ENCODE measurements around the gene ZNF547. TPM values are rescaled to one million over a fixed set of nuclear protein-coding genes. Genes with fewer than 3 reads are reported as not detected.

ZNF547 gene
- total RNA-seq, 2 donors from 2014 or later, result 0.77 to 1.1 TPM

Other genes starting within 250 kb of the ZNF547 start
- gene USP29, start 243.6 kb upstream of the ZNF547 start, total RNA-seq, result not detected
- not detected for gene ZIM3, start 218.3 kb upstream of the ZNF547 start, total RNA-seq
- not detected for gene DUXA, start 196.1 kb upstream of the ZNF547 start, total RNA-seq
- gene ZNF264, start 172.1 kb upstream of the ZNF547 start, total RNA-seq, result 10 to 100 TPM; 41.1 to 43.8 TPM
- 1 to 10 TPM in 1 of 2 donors, under 1 TPM in 1; 0.55 to 1.2 TPM for gene AURKC, start 132.5 kb upstream of the ZNF547 start, total RNA-seq
- 10 to 100 TPM; 31.6 to 32.7 TPM for gene ZNF805, start 122.9 kb upstream of the ZNF547 start, total RNA-seq
- gene ZNF460, start 83.1 kb upstream of the ZNF547 start, total RNA-seq, result 10 to 100 TPM; 69.1 to 73.1 TPM
- 1 to 10 TPM; 5.3 TPM for gene ZNF543, start 43.1 kb upstream of the ZNF547 start, total RNA-seq
- gene ZNF304, start 12.3 kb upstream of the ZNF547 start, total RNA-seq, result 1 to 10 TPM; 5.6 to 6.6 TPM
- gene TRAPPC2B, start within 50 bp of the ZNF547 start, total RNA-seq, result 1 to 10 TPM; 8.7 to 9.5 TPM
- 10 to 100 TPM; 58.9 to 66.7 TPM for gene ZNF548, start 26.3 kb downstream of the ZNF547 start, total RNA-seq
- gene ZNF17, start 47.6 kb downstream of the ZNF547 start, total RNA-seq, result 1 to 10 TPM; 7.2 to 8.8 TPM
- 1 to 10 TPM; 5.9 to 9.8 TPM for gene ZNF749, start 71.8 kb downstream of the ZNF547 start, total RNA-seq
- not detected for gene VN1R1, start 93.6 kb downstream of the ZNF547 start, total RNA-seq
- 1 to 10 TPM; 1.4 to 1.5 TPM for gene ZNF772, start 114.0 kb downstream of the ZNF547 start, total RNA-seq
- 1 to 10 TPM; 6.8 to 7.0 TPM for gene ZNF419, start 124.2 kb downstream of the ZNF547 start, total RNA-seq
- gene ZNF773, start 136.4 kb downstream of the ZNF547 start, total RNA-seq, result 1 to 10 TPM; 5.0 to 8.1 TPM
- gene ZNF549, start 163.8 kb downstream of the ZNF547 start, total RNA-seq, result 1 to 10 TPM; 7.4 to 7.9 TPM
- gene ZNF550, start 196.3 kb downstream of the ZNF547 start, total RNA-seq, result 10 to 100 TPM in 1 of 2 donors, 1 to 10 TPM in 1; 8.5 to 12.2 TPM
- gene ZNF416, start 215.4 kb downstream of the ZNF547 start, total RNA-seq, result 1 to 10 TPM; 3.9 to 4.7 TPM
- gene ZIK1, start 220.6 kb downstream of the ZNF547 start, total RNA-seq, result 1 to 10 TPM; 2.9 to 4.3 TPM
- gene ZNF530, start 236.3 kb downstream of the ZNF547 start, total RNA-seq, result 1 to 10 TPM; 2.5 to 4.4 TPM